Fibroblast of mammary gland (primary cell): Measurements from ENCODE around the gene HEG1.

Experiments used
- DNase-seq: peaks from one replicate; pipeline ENCODE4 v3.0.0-alpha.2; 2010; ENCODE audit warnings: low read depth
- H3K4me3 ChIP-seq: 2 replicates; pipeline ENCODE4 v1.5.1; 2011; ENCODE audit warnings: low read depth, mild to moderate bottlenecking, low read length, moderate library complexity; ENCODE audit not compliant: control insufficient read depth
- CTCF ChIP-seq: conservative IDR thresholded peaks from 2 replicates; pipeline ENCODE4 v1.5.1; 2011; ENCODE audit warnings: low read depth, low read length, inconsistent platforms; ENCODE audit not compliant: control insufficient read depth, insufficient read depth

HEG1 gene

GRCh38 chr3:125003859-125004595 is 51.8 kb downstream of the HEG1 start:
- peak; percentile 45 for DNase-seq
- H3K4me3 ChIP-seq: no peak overlapping the region
- TF ChIP-seq CTCF: no peak

- H3K4me3 ChIP-seq: no peak overlapping the region
- no peak for TF ChIP-seq CTCF
- DNase-seq: peak; percentile 80
Measured at GRCh38 chr3:125003369-125003853, 52.4 kb downstream of the HEG1 start.

GRCh38 chr3:125002414-125003368 is 53.1 kb downstream of the HEG1 start:
- DNase-seq: no peak
- TF ChIP-seq CTCF: no peak
- H3K4me3 ChIP-seq: no peak overlapping the region

GRCh38 chr3:125001557-125002413 is 54.0 kb downstream of the HEG1 start:
- no peak for DNase-seq
- no peak overlapping the region for H3K4me3 ChIP-seq
- TF ChIP-seq CTCF: no peak

- no peak for DNase-seq
- TF ChIP-seq CTCF: no peak
- H3K4me3 ChIP-seq: no peak overlapping the region
Measured at GRCh38 chr3:125000661-125001060, 55.1 kb downstream of the HEG1 start.

GRCh38 chr3:124999897-125000435 is 55.8 kb downstream of the HEG1 start:
- no peak for DNase-seq
- no peak for TF ChIP-seq CTCF
- no peak overlapping the region for H3K4me3 ChIP-seq
